ENCODE measurements around the gene TTC39B.

Gene TTC39B

GRCh38 chr9:15221746-15222145 lies 85.3 kb downstream of the TTC39B start:
- DNase-seq = no peak

GRCh38 chr9:15220658-15221318 lies 86.2 kb downstream of the TTC39B start:
- DNase-seq = no peak

- DNase-seq = no peak
These were observed 87.5 kb downstream of the TTC39B start for GRCh38 chr9:15219546-15219945.

GRCh38 chr9:15218994-15219393 lies 88.0 kb downstream of the TTC39B start:
- DNase-seq = no peak

GRCh38 chr9:15213249-15213648 lies 93.8 kb downstream of the TTC39B start:
- no peak for DNase-seq

- no peak for DNase-seq
These were observed 95.1 kb downstream of the TTC39B start for GRCh38 chr9:15211815-15212495.

- peak; percentile 34 for DNase-seq
These were observed 95.7 kb downstream of the TTC39B start for GRCh38 chr9:15211160-15211814.

- no peak for DNase-seq
These were observed 99.9 kb downstream of the TTC39B start for GRCh38 chr9:15206903-15207696.

GRCh38 chr9:15205632-15206420 lies 101.2 kb downstream of the TTC39B start:
- DNase-seq = no peak

GRCh38 chr9:15203581-15203980 lies 103.4 kb downstream of the TTC39B start:
- DNase-seq = no peak

GRCh38 chr9:15200111-15200510 lies 106.9 kb downstream of the TTC39B start:
- no peak for DNase-seq

- DNase-seq = no peak
These were observed 114.2 kb downstream of the TTC39B start for GRCh38 chr9:15192856-15193255.

- no peak for DNase-seq
These were observed 115.6 kb downstream of the TTC39B start for GRCh38 chr9:15191378-15191777.

- DNase-seq = no peak
These were observed 117.5 kb downstream of the TTC39B start for GRCh38 chr9:15189481-15189880.

- no peak for DNase-seq
These were observed 119.4 kb downstream of the TTC39B start for GRCh38 chr9:15187589-15187988.

- no peak for DNase-seq
These were observed 124.3 kb downstream of the TTC39B start for GRCh38 chr9:15182730-15183129.

- no peak for DNase-seq
These were observed 124.9 kb downstream of the TTC39B start for GRCh38 chr9:15182101-15182551.

GRCh38 chr9:15180124-15180523 lies 126.9 kb downstream of the TTC39B start:
- no peak for DNase-seq

- DNase-seq = no peak
These were observed 128.4 kb downstream of the TTC39B start for GRCh38 chr9:15178631-15179030.

- no peak for DNase-seq
These were observed 130.2 kb downstream of the TTC39B start for GRCh38 chr9:15176836-15177235.

GRCh38 chr9:15163931-15164330 lies 143.1 kb downstream of the TTC39B start:
- no peak for DNase-seq

GRCh38 chr9:15161753-15162152 lies 145.3 kb downstream of the TTC39B start:
- no peak for DNase-seq
